ENCODE measurements around the gene ADCY2. TPM values are rescaled to one million over a fixed set of nuclear protein-coding genes. Genes with fewer than 3 reads are reported as not detected.

ADCY2 gene
- total and polyA plus RNA-seq, 4 donors: 0.56 to 9.3 (median 6.7) TPM

GRCh38 chr5:7877851-7878250 is 481.9 kb downstream of the ADCY2 start:
- Histone ChIP-seq H3K27ac (ENCODE audit: low read depth in 1 of 2, low read length in 2 of 2) (no peak overlapping the region), H3K9me3 (ENCODE audit: control insufficient read depth, low read length) (no peaks in the 10 kb centered on the region), H3K36me3 (ENCODE audit: control insufficient read depth in 1 of 2, insufficient read depth in 2 of 2, low read length in 1 of 2) (peaks cover 3 to 6% of the 10 kb centered on the region in 2 donors), H3K27me3 (ENCODE audit: control insufficient read depth in 1 of 2, insufficient read depth in 2 of 2, low read length in 1 of 2) (no peaks in the 10 kb centered on the region), H3K4me1 (ENCODE audit: control insufficient read depth in 1 of 2, insufficient read depth in 2 of 2, low read length in 2 of 2) (no peaks in the 10 kb centered on the region), H3K4me3 (ENCODE audit: low read length in 2 of 2) (no peak overlapping the region)
- no peak for DNase-seq
- WGBS, 2 donors: 79 to 82% methylated on average over 9 of the region's 9 CpGs
- no peak for ATAC-seq (ENCODE audit: low FRiP score)
- intact Hi-C loops (cut with DNase I): no loop called here

DNA sequence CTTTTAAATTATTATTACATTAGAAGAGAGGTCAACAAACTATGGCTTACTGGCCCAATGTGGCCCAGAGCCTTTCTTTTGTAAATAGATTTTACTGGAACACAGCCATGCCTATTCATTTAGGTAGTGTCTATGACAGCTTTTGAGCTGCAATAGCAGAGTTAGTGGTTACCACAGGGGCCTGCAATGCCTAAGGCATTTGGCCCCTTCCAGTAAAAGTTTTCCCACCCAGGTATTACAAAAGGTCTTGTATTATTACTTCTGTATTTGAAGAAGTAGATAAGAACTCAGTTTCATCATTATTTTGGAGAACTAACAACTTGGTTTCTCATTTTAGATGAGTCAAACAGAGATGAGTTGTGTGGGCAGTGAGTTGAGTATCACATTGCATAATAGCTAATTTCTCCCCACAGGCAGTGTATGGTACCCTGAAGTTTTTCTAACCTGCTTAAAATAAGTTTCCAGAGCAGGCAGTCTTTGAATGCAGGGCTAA is 482.5 kb downstream of the ADCY2 start:
- intact Hi-C loops (cut with DNase I): no loop called here
- DNase-seq: no peak
- no peak for ATAC-seq (ENCODE audit: low FRiP score)
- Histone ChIP-seq H3K27me3 (ENCODE audit: control insufficient read depth in 1 of 2, insufficient read depth in 2 of 2, low read length in 1 of 2) (no peaks in the 10 kb centered on the region), H3K4me1 (ENCODE audit: control insufficient read depth in 1 of 2, insufficient read depth in 2 of 2, low read length in 2 of 2) (no peaks in the 10 kb centered on the region), H3K27ac (ENCODE audit: low read depth in 1 of 2, low read length in 2 of 2) (no peak overlapping the region), H3K4me3 (ENCODE audit: low read length in 2 of 2) (no peak overlapping the region), H3K9me3 (ENCODE audit: control insufficient read depth, low read length) (no peaks in the 10 kb centered on the region), H3K36me3 (ENCODE audit: control insufficient read depth in 1 of 2, insufficient read depth in 2 of 2, low read length in 1 of 2) (peaks cover 3 to 6% of the 10 kb centered on the region in 2 donors)

Data from aorta (tissue), 5 donors.